Omental fat pad (tissue), 4 donors: Measurements from ENCODE around the gene GALNT11. TPM values are rescaled to one million over a fixed set of nuclear protein-coding genes. Genes with fewer than 3 reads are reported as not detected.
"Not testable (repeated sequence)": the region's sequence is repeated elsewhere in the genome, so short reads cannot be mapped to it uniquely, and the experiment has no call there.

ENCODE experiments used
- ATAC-seq: fragments of 150-250 bp; one replicate; pipeline ENCODE4 v1.9.1; 2016; ENCODE audit warnings: mild to moderate bottlenecking, moderate library complexity; ENCODE audit not compliant: low FRiP score
- DNase-seq: peaks from one replicate; pipeline ENCODE4 v3.0.0-alpha.2; 2019; ENCODE audit warnings: low spot score
- total RNA-seq, 4 donors: library from RNA; depleted of rRNA; stranded (reverse); fragments of >200 nt; gene quantifications; one replicate each; pipeline ENCODE4 v1.1.0, GENCODE V29; 2016
- TF ChIP-seq, protein P1 (sequence below), 3 donors: fragments of 450-650 bp; IDR thresholded peaks; one replicate each; pipeline ENCODE4 v1.5.1; 2016 to 2017; ENCODE audit warnings: antibody characterized with exemption in 3 of 3, mild to moderate bottlenecking in 3 of 3, moderate library complexity in 2 of 3

The GALNT11 gene
- total RNA-seq, 4 donors from 2014 or later, result 45.2 to 53.4 (median 51.4) TPM

DNA sequence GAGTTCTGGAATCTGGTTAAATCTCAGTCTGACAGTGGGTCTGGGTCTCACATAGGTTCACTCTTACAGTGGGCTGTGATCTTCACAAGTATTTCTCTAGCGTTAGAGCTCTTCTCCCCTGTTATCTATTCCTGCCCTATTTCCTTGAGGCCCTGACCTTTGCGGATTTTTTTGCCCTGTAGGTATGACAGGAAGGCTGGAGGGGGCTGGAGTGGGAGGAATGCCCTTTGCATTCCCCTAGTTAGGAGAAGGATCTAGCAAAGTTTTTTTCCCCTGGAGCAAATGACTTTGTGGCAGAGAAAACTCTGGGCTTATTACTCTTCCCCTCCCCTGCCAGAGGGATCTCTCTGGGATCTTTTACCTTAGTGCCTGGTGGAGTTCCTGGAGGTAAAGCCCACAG, 49.2 kb downstream of the GALNT11 start:
- TF ChIP-seq, protein P1, sequence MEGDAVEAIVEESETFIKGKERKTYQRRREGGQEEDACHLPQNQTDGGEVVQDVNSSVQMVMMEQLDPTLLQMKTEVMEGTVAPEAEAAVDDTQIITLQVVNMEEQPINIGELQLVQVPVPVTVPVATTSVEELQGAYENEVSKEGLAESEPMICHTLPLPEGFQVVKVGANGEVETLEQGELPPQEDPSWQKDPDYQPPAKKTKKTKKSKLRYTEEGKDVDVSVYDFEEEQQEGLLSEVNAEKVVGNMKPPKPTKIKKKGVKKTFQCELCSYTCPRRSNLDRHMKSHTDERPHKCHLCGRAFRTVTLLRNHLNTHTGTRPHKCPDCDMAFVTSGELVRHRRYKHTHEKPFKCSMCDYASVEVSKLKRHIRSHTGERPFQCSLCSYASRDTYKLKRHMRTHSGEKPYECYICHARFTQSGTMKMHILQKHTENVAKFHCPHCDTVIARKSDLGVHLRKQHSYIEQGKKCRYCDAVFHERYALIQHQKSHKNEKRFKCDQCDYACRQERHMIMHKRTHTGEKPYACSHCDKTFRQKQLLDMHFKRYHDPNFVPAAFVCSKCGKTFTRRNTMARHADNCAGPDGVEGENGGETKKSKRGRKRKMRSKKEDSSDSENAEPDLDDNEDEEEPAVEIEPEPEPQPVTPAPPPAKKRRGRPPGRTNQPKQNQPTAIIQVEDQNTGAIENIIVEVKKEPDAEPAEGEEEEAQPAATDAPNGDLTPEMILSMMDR (IDR thresholded peaks at IDR 0.05), result no peak

DNA sequence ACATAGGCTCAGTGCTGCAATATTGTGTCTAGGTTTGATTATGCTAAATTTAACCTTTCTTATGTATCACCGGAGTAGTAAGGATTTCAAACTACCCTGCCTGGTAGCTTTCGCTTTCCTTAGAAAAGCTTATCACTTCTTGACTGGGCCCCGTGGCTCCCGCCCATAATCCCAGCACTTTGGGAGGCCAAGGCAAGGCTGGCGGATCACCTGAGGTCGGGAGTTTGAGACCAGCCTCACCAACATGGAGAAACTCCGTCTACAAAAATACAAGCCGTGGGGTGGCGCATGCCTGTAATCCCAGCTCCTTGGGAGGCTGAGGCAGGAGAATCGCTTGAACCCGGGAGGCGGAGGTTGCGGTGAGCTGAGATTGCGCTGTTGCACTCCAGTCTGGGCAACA, 49.9 kb downstream of the GALNT11 start:
- not testable (repeated sequence) for DNase-seq, ATAC-seq

More for the DNA sequence above, 49.2 kb downstream of the GALNT11 start:
- DNase-seq (no peak), ATAC-seq (no peak)

DNA sequence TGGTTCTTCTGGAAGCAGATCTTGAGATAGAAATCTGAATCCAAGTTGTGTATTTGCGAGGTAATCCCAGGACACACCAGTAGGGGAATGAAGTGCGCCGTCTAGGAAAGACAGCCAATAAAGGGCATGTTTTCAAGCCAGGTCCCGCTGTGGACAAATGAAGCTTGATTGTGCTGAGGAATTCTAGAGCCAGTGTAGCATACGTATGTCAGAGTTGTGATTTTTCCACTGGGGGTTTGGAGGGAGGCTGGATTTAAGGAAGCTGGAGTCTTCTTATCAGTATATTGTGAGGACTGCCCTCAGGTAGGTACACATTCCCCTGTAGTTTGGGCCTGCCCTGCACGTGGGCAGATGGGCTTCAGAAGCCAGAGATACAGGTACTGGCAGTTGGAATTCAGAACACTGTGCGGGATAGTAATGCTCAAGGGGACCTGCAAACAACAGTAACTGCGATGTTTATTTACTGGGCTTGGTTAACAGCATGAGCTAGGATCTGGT, 50.9 kb downstream of the GALNT11 start:
- no peak for DNase-seq
- no peak for ATAC-seq
- TF ChIP-seq, protein P1 (IDR thresholded peaks at IDR 0.05), result no peak

DNA sequence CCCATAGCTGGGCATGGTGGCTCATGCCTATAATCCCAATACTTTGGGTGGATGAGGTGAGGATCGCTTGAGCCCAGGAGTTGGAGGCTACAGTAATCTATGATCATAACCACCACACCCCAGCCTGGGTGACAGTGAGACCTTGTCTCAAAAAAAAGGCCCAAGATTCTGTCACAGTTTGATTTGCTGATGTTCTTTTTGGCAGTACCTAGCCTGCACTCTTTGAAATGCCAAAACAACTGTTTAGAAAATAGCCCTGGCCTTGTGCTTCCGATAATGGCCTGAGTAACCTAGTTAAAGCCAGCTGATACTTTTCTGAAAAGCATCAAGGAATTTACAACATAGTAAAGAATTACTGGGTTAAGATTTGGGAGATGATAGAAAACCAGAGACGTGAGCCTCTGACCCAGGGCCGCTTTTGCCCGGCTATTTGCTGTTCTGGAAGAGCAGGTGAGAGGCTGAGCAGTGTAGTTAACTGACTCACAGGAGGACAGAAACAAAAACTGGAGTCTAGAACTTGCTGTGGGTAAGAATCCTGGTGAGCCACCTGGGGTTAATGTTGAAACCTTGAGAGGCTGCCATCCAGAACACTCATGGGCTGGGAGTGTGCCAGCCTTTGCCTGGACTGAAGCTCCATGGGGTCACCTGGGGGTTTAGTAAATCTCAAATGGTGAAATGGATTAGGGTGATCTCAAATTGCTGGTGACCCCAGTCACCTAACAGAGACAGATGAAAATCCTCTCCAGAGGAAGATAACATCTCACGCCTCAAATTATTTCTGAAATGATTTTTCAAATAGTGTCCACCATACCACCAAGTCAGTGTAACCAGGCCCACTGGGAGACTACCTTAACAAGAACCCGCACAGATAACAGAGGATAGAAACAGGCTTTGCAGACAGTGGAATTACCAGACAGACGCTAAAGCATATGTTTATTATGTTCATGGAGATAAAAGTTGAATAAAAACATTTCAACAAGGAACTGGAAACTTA, 51.8 kb downstream of the GALNT11 start:
- DNase-seq, result no peak
- TF ChIP-seq, protein P1 (IDR thresholded peaks at IDR 0.05), result no peak
- no peak for ATAC-seq

DNA sequence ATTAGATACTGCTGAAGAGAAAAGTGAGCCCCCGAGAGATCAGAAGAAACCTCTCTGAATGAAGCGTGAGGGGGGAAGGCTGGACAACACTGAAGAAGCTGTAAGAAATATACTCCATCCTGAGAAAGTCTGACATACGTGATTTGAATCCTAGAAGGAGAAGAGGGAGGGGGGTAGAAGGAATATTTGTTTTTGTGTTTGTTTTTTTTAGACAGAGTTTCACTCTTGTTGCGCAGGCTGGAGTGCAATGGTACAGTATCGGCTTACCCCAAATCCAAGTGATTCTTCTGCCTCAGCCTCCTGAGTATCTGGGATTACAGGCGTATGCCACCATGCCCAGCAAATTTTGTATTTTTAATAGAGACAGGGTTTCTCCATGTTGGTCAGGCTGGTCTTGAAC, 52.6 kb downstream of the GALNT11 start:
- TF ChIP-seq, protein P1 (IDR thresholded peaks at IDR 0.05), result no peak
- ATAC-seq (no peak), DNase-seq (no peak)

DNA sequence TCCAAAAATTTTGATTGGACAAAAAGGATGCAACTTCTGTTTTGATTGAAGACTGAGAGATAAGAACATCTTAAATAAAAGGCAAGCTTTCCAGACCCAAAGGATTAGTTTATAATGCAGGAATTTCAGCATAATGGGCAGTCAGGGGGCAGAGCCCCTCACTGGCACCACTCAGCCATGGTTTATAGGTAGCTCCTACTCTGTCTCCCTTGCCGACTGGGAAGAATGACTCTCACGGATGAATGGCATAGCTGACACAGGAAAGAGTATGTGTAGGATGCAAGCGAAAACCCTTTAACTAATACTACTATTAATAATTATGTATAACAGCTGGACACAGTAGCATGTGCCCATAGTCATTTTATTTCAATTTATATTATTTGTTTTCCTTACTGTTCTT, 53.3 kb downstream of the GALNT11 start:
- ATAC-seq (no peak), DNase-seq (no peak)
- TF ChIP-seq, protein P1 (IDR thresholded peaks at IDR 0.05), result no peak

DNA sequence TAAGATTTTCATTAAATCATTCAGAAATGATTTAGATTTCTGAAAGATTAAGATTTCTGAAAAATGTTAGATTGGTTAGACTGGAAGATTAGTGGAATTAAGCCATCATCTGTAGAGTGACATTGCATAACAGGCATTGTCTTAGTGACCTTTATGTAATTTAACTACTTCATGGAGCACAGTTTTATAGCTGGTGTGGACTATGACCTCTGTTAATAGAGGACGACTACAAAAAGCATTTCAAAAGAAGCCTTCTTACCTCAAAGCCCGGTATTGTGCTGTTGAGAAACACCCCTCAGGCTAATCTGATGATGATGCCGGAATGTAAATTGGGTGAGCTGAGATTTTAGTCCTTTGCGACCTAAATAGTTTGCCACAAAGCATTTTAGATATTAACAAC, 55.6 kb downstream of the GALNT11 start:
- no peak for ATAC-seq
- TF ChIP-seq, protein P1 (IDR thresholded peaks at IDR 0.05), result no peak

DNA sequence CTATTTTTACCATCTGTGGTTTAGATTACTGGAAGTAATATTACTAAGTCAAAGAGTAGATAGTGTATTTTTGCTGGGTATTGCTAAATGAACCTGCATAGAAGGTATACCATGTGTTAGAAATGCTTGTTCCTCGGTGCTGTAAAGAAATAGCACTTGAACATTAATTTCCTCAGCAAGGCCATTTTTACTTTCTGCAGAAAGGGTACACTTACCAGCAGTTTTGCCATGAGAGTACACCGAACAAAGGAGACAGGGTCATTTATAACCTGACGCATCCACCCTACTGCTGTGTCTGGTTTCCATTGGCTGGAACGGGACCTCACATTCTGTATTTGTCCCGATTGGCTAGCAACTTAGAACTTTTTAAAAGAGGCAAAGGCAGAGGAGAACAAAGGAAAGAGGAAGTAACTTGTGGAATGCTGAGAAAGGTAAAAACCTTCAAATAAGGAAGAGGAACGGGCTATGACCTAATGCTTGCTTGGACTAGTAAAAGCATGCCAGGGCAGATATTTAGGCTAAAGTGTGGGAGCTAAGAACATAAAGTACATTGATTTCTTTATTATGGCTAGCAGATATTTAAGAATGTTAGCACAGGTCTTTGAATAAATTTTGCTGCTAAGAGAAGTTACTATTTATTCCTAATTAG, 56.7 kb downstream of the GALNT11 start:
- ATAC-seq, DNase-seq: not testable (repeated sequence)

More for the DNA sequence above, 55.6 kb downstream of the GALNT11 start:
- DNase-seq, result no peak
